Measurements from ENCODE around the gene ATRN.
"Not testable (repeated sequence)": the region's sequence is repeated elsewhere in the genome, so short reads cannot be mapped to it uniquely, and the experiment has no call there.

The ATRN gene

GRCh38 chr20:3560578-3560977 is 89.8 kb downstream of the ATRN start:
- in situ Hi-C loops (cut with MboI; ENCODE audit: low sequenced_read_pairs), result no loop called here

- in situ Hi-C loops (cut with MboI; ENCODE audit: low sequenced_read_pairs), result no loop called here
These were observed 92.3 kb downstream of the ATRN start for GRCh38 chr20:3563133-3563532.

DNA sequence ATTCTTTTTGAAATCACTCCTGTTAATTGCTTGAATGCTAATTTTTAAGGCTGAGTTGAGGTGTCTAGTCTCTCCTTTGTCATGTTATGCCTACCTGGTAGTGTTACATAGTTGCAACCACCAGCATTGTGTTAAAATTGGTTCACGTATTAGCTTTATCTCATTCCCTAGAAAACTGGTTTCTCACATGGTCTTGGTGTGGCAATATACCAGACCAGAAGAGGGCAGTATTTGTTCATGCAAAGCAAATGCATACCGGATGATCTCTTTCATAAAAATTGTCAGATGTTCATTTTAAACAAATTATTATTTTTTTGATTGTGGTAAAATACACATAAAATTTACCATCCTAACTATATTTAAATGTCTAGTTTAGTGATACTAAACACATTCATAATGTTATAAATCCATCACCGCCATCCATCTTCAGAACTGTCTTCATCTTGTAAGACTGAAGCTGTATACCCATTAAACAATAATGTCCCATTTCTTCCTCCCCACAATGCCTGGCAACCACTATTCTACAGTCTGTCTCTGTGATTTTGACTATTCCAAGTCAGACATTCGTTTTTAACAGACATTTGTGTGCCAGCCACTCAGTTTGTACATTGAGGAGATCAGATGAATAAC is 92.8 kb downstream of the ATRN start:
- in situ Hi-C loops (cut with MboI; ENCODE audit: low sequenced_read_pairs), result no loop called here

- in situ Hi-C loops (cut with MboI; ENCODE audit: low sequenced_read_pairs), result no loop called here
These were observed 95.0 kb downstream of the ATRN start for GRCh38 chr20:3565851-3566250.

DNA sequence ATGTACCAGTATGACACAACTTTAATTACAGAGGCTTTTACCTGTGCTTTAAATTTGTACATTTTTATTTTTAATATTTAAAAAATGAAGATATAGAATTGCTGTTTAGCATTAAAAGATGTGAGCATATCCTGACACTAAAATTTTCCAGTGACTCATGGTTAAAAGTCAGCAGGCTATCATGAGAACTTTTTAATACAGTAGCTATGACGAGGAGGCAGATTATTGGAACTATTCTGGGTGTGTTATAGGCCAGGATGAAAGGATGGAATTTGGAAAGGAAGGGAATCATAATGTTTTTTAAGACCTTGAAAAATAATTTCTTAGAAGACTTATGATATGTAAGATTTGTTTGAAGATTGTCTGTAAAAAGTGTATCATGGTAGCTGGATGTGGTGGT is 101.3 kb downstream of the ATRN start:
- in situ Hi-C loops (cut with MboI; ENCODE audit: low sequenced_read_pairs), result no loop called here

DNA sequence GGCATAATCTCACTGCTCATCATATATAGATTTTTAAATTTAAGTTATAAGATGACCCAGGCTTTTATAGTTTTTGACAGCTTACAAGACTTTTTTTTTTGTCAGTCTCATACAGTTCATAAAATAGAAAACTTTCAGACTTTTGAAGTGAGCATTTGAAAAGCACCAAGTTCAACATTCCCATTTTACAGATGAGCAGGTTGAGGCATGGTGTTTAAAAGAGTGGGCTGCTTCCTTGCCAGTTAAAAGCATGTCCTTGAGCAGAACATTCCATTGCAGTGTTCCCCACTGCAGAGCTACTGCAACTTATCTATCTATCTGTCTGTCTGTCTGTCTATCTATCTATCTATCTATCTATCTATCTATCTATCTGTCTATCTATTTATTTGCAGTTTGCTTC is 105.5 kb downstream of the ATRN start:
- in situ Hi-C loops (cut with MboI; ENCODE audit: low sequenced_read_pairs), result no loop called here

GRCh38 chr20:3577366-3577765 is 106.5 kb downstream of the ATRN start:
- in situ Hi-C loops (cut with MboI; ENCODE audit: low sequenced_read_pairs), result no loop called here

DNA sequence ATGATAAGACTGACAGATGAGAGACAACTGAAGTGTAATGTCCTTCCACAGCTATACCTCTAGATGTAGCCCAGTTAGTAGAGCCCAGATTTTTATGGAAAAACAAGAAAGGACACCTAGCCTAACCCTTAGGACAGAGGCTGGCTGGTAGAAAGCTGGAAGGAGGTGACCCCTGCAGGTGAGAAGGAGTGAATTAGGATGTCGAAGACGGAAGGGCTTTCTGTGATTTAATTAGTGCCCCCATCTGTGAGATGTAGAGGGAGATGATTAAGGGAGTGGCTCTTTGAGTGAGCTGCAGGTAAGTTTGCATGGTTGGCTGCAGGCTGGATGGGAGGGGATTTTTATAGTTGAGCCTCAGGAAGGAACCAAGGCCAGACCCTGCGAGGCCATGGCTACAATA is 109.6 kb downstream of the ATRN start:
- in situ Hi-C loops (cut with MboI; ENCODE audit: low sequenced_read_pairs), result no loop called here

DNA sequence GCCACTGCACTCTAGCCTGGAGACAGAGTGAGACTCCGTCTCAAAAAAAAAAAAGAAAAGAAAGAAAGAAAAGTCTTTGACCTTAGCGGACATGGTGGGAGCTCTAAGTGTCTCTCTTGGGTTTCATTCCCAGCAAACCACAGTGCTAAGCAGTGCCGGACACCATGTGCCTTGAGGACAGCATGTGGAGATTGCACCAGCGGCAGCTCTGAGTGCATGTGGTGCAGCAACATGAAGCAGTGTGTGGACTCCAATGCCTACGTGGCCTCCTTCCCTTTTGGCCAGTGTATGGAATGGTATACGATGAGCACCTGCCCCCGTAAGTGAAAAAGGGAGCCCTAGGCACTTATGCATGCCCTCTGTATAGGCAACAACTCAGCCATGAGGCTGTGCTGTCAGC is 112.9 kb downstream of the ATRN start:
- in situ Hi-C loops (cut with MboI; ENCODE audit: low sequenced_read_pairs), result no loop called here

DNA sequence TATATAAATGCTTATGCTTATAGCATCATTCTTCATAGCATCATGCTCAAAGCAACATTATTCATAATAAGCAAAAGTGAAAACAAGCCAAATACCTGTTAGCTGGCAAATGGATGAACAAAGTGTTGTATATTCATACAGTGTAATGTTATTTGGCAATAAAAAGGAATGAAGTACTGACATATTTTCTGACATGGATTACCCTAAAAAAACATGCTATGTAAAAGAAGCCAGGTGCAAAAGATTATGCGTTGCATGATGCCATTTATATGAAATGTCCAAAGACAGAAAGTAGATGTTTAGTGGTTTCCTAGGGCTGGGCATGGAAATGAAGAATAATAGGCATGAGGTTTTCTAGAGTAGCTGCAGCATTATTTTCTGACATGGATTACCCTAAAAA is 115.3 kb downstream of the ATRN start:
- in situ Hi-C loops (cut with MboI; ENCODE audit: low sequenced_read_pairs), result no loop called here

- in situ Hi-C loops (cut with MboI; ENCODE audit: low sequenced_read_pairs), result no loop called here
These were observed 119.3 kb downstream of the ATRN start for GRCh38 chr20:3590164-3590563.

GRCh38 chr20:3592931-3593330 is 122.1 kb downstream of the ATRN start:
- in situ Hi-C loops (cut with MboI; ENCODE audit: low sequenced_read_pairs), result no loop called here

GRCh38 chr20:3595541-3595940 is 124.7 kb downstream of the ATRN start:
- in situ Hi-C loops (cut with MboI; ENCODE audit: low sequenced_read_pairs), result no loop called here

- in situ Hi-C loops (cut with MboI; ENCODE audit: low sequenced_read_pairs), result no loop called here
These were observed 132.3 kb downstream of the ATRN start for GRCh38 chr20:3603108-3603507.

DNA sequence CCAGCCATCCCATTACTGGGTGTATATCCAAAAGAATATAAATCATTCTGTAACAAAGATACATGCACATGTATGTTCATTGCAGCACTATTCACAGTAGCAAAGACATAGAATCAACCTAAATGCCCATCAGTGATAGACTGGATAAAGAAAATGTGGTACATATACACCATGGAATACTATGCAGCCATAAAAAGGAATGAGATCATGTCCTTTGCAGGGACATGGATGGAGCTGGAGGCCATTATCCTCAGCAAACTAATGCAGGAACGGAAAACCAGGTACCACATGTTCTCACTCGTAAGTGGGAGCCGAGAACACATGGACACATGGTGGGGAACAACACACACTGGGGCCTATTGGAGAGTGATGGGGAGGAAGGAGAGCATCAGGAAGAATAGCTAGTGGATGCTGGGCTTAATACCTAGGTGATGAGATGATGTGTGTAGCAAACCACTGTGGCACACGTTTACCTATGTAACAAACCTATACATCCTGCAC is 134.6 kb downstream of the ATRN start:
- in situ Hi-C loops (cut with MboI; ENCODE audit: low sequenced_read_pairs), result not testable (repeated sequence)

DNA sequence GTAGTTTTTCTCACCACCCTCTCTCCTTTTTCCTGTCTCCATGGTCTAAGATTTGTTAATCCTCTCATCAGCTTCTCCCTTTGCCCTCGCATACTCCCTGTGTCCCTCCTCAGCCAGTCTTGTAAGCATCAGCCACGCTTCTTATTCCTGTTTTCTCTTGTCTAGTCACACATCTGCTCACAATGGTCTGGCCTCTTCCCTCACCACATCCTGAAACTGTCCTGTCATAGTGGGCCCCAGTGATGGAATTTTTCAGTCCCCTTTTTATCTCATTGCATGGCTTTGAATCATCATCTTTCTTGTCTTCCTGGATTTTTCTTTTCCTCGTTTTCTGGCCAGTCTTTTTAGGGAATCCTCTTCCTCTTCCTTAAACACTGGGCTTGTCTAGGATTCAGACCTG is 135.2 kb downstream of the ATRN start:
- in situ Hi-C loops (cut with MboI; ENCODE audit: low sequenced_read_pairs), result no loop called here

GRCh38 chr20:3611901-3612300 is 141.1 kb downstream of the ATRN start:
- in situ Hi-C loops (cut with MboI; ENCODE audit: low sequenced_read_pairs), result no loop called here

GRCh38 chr20:3612795-3613572 is 142.2 kb downstream of the ATRN start:
- in situ Hi-C loops (cut with MboI; ENCODE audit: low sequenced_read_pairs), result no loop called here

- in situ Hi-C loops (cut with MboI; ENCODE audit: low sequenced_read_pairs), result no loop called here
These were observed 143.1 kb downstream of the ATRN start for GRCh38 chr20:3613821-3614440.

GRCh38 chr20:3614466-3614865 is 143.6 kb downstream of the ATRN start:
- in situ Hi-C loops (cut with MboI; ENCODE audit: low sequenced_read_pairs), result no loop called here

DNA sequence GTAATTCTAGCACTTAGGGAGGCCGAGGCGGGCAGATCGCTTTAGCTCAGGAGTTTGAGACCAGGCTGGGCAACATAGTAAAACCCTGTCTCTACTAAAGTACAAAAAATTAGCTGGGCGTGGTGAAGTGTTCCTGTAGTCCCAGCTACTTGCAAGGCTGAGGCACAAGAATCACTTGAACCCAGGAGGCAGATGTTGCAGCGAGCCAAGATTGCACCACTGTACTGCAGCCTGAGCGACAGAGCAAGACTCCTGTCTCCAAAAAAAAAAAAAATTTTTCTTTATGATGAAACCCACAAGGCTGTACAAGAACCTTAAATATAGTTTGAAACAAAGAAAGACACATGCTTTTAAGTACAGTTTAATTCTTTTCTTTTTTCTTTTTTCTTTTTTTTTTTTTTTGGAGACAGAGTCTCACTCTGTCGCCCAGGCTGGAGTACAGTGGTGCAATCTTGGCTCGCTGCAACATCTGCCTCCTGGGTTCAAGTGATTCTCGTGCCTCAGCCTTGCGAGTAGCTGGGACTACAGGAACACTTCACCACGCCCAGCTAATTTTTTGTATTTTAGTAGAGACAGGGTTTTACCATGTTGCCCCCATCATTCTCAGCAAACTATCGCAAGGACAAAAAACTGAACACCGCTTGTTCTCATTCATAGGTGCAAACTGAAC is 144.5 kb downstream of the ATRN start:
- in situ Hi-C loops (cut with MboI; ENCODE audit: low sequenced_read_pairs), result not testable (repeated sequence)

DNA sequence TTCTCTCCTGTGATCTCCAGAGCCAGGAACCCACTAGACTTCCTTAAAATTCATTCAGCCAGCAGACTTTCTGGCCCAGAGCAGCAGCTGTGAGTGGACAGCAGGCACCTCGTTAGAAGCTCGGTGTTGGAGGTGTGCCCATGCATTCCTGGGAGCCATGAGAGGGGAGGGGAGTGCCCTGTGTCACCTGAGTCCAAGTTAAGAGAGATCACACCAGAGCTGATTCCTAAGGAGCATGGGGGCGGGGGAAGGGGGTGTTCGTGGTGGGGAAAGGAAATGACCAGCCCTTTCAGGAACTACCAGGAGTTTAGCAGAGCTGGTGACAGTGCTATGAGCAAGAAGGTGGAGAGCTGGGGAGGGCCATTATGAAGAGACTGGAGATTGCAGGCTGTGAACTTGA is 145.4 kb downstream of the ATRN start:
- in situ Hi-C loops (cut with MboI; ENCODE audit: low sequenced_read_pairs), result no loop called here
